ENCODE data around the gene PDSS2. TPM values are rescaled to one million over a fixed set of nuclear protein-coding genes. Genes with fewer than 3 reads are reported as not detected.

Gene PDSS2
- total and polyA plus RNA-seq, 2 of the 8 experiments (the other 6 are each of a cell fraction or from before 2014, with no cell fraction given) = 10.7 to 16.1 TPM

GRCh38 chr6:107360476-107360875 lies 98.9 kb downstream of the PDSS2 start:
- no peak overlapping the region for H3K9ac ChIP-seq (replicated peaks in 1 of 4; ENCODE audit: extremely low read depth in 1 of 4, low read depth in 3 of 4, low read length in 3 of 4)
- no peak overlapping the region for H3K27ac ChIP-seq (ENCODE audit: low read depth, low read length)
- H3K4me2 ChIP-seq (ENCODE audit: insufficient read depth in 1 of 2, low read depth in 2 of 2, low read length in 2 of 2) = no peak overlapping the region
- H3K14ac ChIP-seq (ENCODE audit: insufficient read length) = no peak overlapping the region
- FAIRE-seq = no peak
- ChIA-PET POLR2A (ENCODE audit: partially characterized antibody) (no interaction called here), CTCF (ENCODE audit: partially characterized antibody) (interaction anchor here (0.6 kb wide), 1 partner anchor 168 kb away, joined by 3 read pairs; no protein-coding TSS in a partner anchor)
- no peaks in the 10 kb centered on the region for H3K23me2 ChIP-seq (ENCODE audit: low read depth, low read length)
- no peaks in the 10 kb centered on the region for H3K79me2 ChIP-seq (ENCODE audit: control insufficient read depth in 1 of 2, insufficient read depth in 2 of 2, low read length in 2 of 2)
- H3K18ac ChIP-seq (ENCODE audit: extremely low read depth, low read length) = no peak overlapping the region
- no peak for DNase-seq (ENCODE audit: low read depth in 1 of 2, low spot score in 2 of 2)
- no peaks in the 10 kb centered on the region for H3K36me3 ChIP-seq (ENCODE audit: control insufficient read depth in 2 of 4, insufficient read depth in 4 of 4, low read length in 3 of 4)
- no peak overlapping the region for H4K5ac ChIP-seq (ENCODE audit: insufficient read length, low read depth, low read length)
- H3K27me3 ChIP-seq (replicated peaks in 1 of 4; ENCODE audit: control insufficient read depth in 3 of 4, extremely low read depth in 1 of 4, insufficient read depth in 3 of 4, low read length in 3 of 4) = no peaks in the 10 kb centered on the region
- H3K79me1 ChIP-seq (ENCODE audit: low read depth, low read length) = no peaks in the 10 kb centered on the region
- no peak overlapping the region for H3K56ac ChIP-seq (replicated peaks; ENCODE audit: insufficient read length, low read depth, low read length)
- WGBS, 2 experiments (ENCODE audit: extremely low coverage in 1 of 2, insufficient coverage in 1 of 2, insufficient read length in 1 of 2, insufficient replicate concordance in 2 of 2, low coverage in 1 of 2, low lambda C conversion rate in 2 of 2, missing lambda C conversion rate in 1 of 2) = 90% methylated on average over 2 of the region's 2 CpGs; no CpG with 5 or more reads in 1 of the 2 experiments
- H3K4me3 ChIP-seq (ENCODE audit: extremely low read depth in 1 of 4, insufficient read depth in 2 of 4, low read depth in 3 of 4, low read length in 4 of 4) = no peak overlapping the region
- no peaks in the 10 kb centered on the region; a peak in 1 of 4 replicates for H3K9me3 ChIP-seq (ENCODE audit: insufficient read depth in 2 of 2, low read depth in 1 of 2, low read length in 1 of 2)
- H4K91ac ChIP-seq (replicated peaks; ENCODE audit: insufficient read length, low read length) = no peak overlapping the region
- peaks cover 0 to 2% of the 10 kb centered on the region in 2 experiments for H4K20me1 ChIP-seq (replicated peaks in 1 of 2; ENCODE audit: control insufficient read depth in 1 of 2, insufficient read depth in 2 of 2, low read length in 2 of 2)
- H2BK15ac ChIP-seq (ENCODE audit: low read length) = no peak overlapping the region
- no peak overlapping the region for H2BK120ac ChIP-seq (replicated peaks; ENCODE audit: low read depth, low read length)
- H3K23ac ChIP-seq (ENCODE audit: insufficient read length) = no peak overlapping the region
- H2AK5ac ChIP-seq (ENCODE audit: low read depth, low read length) = no peak overlapping the region
- no peak overlapping the region for H2BK20ac ChIP-seq (ENCODE audit: low read length)
- H2BK5ac ChIP-seq (ENCODE audit: low read depth, low read length) = no peak overlapping the region
- H2AFZ ChIP-seq (ENCODE audit: low read length) = no peak overlapping the region
- no peak overlapping the region for H2BK12ac ChIP-seq (ENCODE audit: low read depth, low read length)
- H3K4ac ChIP-seq (replicated peaks; ENCODE audit: insufficient read length, low read depth, low read length) = no peak overlapping the region
- H3K4me1 ChIP-seq (replicated peaks in 1 of 4; ENCODE audit: control insufficient read depth in 3 of 4, insufficient read depth in 4 of 4, low read length in 3 of 4) = peaks cover 0 to 7% (median 4%) of the 10 kb centered on the region in 4 experiments; a peak in 4 of 7 replicates
- H4K8ac ChIP-seq (ENCODE audit: extremely low read depth, insufficient read depth, low read length) = no peak overlapping the region
- TF ChIP-seq CBX5 (IDR thresholded peaks at IDR 0.05; ENCODE audit: low read depth, low read length) (no peak), SIRT6 (IDR thresholded peaks at IDR 0.05; ENCODE audit: low read length) (no peak), GTF2F1 (IDR thresholded peaks at IDR 0.05; ENCODE audit: borderline replicate concordance, low read depth, low read length) (no peak), HDAC2 (IDR thresholded peaks at IDR 0.05; ENCODE audit: borderline replicate concordance in 1 of 2, low read depth in 2 of 2, low read length in 2 of 2) (no peak)
